DMS79 (cell line): ENCODE results near the gene ADSS1.

ENCODE experiments used
- DNase-seq: peaks from one replicate; lab custom pipeline; 2025; lab: John Stamatoyannopoulos, UW

ADSS1 gene

DNA sequence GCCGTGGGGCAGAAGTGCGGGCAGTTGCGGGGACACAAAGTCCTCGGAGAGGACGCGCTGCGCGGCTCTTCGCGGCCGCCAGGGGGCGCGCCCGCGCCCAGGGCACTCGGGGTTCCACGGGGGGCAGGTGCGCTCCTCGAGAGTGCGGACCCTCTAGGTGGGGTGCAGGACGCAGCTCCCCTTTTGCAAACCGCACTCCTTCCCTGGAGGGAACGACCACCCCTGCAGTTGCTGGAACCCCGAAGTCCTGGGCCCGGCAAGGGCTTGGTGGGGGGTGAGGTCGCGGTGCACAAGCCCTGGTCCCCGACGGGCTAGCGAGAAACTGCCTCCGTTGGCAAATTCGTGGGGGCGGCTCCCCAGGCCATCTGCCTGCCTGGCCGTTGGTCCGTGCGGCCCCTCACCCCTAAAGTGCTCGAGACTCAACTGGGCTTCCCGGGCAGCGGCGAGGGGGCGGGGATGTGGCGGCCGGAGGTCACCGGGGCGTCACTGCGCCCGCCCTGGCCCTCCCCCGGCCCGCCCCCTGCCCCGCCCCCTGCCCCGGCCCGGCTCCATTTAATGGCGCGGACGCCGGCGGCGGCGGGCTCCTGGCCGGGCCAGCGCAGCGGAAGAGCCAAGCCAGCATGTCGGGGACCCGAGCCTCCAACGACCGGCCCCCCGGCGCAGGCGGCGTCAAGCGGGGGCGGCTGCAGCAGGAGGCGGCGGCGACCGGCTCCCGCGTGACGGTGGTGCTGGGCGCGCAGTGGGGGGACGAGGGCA, at the start of gene ADSS1:
Gene ADSS1, plus strand, starts transcription at position 579 of the 756 bp plus-strand sequence. Its CDS starts 42 bp downstream, at position 621.
- no peak for DNase-seq

DNA sequence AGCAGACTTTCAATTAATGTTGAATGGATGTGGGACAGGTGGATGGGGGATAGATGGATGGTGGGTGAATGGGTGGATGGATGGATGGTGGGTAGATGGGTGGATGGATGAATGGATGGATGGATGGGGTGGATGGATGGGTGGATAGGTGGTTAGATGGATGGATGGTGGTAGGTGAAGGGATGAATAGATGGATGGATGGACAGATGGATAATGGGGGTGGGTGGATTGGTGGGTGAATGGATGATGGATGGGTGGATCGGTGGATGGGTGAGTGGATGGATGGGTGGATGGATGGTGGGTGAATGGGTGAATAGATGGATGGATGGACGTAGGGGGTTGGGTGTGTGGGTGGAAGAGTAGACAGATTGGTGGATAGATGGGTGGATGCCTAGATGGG, 48.6 kb upstream of the ADSS1 start:
- no peak for DNase-seq

DNA sequence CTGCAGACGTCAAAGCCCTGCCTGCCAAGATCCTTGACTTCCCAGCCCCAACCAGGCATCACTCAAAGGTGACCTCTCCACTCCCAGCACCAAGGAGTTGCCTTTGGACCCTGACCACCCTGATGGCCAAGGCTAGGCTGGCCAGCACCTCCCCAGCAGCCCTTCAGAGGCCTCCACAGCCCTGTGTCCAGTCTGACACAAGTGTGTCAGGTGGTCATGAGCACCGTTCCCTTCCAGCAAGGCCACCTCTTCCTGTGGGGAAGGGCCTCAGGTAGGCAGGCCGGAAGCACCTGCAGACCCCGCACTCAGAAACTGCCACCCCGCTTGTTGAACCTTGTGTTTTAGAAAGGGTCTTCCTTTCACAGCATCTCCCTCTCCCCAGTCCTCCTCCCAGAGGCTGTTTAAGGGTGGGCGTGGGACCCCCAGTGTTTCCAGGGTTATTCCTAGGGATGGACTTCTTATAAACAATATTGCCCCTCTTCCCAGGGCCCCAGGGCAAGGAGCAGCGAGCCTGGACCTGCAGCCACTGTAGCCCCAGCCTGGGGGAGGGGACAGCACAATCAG, 47.8 kb upstream of the ADSS1 start:
- no peak for DNase-seq

DNA sequence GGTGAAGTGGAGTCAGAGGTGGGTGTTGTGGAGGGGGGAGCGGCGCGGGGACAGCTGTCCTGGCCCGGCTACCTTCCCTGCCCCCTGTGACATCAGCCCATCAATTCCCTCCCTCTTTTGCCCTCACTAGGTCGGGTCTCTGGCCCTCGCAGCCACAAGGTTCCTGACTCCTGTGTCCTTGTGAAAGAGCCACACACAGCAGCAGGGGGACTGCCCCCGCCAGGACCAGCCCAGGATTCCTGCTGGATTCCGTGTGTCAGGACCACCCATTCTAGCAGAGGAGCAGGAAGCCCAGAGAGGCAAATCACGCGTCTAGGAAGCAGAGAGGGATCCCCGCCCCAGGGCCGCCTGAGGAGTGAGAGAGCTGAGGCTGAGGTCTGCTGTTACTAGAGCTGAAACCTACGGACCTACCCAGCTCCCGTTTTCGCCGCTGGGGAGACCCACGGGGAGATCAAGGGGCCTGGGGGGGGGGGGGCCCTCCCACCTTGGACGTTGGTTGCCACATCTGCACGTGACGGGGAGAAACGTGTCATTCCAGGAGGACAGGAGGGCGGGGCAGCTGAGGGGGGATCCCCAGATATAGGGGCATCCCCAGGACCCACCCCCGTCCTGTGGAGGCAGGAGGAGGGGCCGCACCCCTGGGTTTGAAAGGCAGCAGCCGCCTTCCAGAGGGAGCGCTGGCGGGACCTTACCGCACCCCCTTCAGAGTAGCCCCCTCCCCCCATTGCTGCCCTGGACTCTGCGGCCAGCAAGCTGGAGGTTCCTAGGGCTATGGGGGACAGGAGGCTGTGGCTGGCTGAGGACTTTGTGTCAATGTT, 47.1 kb upstream of the ADSS1 start:
- DNase-seq = no peak

DNA sequence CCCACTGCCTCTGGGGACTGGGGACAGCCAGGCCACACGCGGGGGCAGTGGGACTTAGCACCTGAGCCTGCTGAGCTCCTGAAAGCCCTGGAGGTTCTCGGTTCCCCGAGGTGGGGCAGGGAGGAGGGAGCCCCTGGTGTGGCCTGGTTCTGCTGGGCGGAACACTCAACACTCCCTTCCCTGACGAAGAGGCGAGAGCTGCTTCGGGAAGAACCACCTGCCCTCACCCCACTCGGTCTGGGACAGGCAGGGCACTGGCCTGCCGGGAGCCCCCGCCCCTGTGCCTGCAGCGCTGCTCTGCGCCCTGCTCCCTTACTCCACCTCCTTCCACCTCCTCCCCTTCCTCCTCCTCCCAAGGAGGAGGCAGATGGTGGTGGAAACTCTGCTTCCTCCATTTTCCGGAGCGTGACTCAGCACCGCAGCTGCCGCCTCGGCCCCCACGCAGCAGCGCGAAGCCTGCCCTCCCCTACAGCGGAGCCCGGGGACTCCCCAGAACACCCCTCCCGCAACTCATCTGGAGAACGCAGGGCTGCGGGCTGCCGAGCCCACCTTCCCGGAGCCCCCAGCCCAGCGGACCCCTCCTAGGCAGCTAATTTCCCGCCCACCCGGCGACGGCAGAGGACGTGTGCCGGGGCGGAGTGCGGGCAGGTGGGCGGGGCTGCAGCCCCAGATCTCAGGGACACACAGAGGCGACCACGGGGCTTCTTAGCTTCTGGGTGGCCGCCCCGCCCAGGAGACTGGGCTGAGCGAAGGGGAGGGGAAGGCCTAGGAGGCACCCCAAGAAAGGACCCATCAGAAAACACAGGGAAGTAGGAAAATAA, 46.3 kb upstream of the ADSS1 start:
- DNase-seq = peak; percentile 92

DNA sequence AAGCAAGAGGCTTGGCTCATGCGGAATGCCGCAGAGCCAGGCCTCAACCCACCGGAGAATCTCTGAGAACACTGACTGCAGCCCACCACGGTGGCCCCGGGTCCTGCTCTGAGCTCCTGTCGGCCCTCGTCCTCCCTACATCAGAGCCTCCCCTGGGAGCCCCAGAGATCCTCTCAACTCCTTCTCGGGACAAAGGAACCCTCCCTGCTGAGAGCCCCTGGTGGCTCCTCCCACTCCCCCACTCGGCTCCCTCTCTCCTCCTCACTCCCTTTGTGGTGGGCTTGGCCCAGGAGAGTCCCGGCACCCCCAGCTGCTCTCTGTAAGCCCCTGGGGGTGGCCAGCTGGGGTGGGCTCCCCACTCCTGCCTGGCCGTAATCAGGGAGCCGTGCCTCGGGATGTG, 45.7 kb upstream of the ADSS1 start:
- peak; percentile 92 for DNase-seq

DNA sequence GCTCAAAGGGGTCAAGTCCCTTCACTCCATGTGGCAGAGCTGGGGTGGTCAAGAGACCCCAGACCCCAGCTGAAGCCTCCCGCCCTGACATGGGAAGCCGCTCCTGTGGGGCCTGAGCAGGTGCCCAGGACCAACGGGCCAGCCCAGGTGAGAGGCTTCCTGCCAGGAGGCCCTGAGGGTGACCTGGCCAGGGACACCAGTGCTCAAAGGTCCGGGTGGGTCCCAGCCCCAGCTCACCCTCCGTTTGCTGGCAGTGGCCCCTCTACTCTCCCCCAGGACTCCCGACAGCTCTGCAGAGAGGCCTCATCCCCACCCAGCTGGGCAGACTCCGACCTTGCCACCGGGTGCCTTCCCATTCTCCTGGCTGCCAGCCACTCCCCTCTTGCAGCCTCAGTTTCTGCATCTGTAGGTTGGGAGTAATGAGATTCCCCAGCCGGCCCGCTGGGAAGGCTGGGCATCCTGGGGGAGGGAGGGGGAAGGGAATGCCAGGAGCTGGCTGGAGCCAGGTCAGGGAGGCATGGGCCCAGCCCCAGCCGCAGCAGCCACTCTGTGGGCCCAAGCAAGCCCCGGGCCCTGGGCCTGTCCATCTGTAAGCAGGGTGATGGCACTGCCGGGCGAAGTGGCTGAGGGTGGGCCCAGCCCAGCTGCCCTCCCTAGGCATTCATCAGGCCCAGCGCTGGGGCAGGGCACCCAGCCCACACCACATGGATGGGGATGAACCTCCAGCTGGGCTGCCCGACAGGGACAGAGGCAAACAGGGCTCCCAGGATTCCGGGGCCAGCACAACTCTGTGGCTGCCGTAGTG, 44.9 kb upstream of the ADSS1 start:
- no peak for DNase-seq

DNA sequence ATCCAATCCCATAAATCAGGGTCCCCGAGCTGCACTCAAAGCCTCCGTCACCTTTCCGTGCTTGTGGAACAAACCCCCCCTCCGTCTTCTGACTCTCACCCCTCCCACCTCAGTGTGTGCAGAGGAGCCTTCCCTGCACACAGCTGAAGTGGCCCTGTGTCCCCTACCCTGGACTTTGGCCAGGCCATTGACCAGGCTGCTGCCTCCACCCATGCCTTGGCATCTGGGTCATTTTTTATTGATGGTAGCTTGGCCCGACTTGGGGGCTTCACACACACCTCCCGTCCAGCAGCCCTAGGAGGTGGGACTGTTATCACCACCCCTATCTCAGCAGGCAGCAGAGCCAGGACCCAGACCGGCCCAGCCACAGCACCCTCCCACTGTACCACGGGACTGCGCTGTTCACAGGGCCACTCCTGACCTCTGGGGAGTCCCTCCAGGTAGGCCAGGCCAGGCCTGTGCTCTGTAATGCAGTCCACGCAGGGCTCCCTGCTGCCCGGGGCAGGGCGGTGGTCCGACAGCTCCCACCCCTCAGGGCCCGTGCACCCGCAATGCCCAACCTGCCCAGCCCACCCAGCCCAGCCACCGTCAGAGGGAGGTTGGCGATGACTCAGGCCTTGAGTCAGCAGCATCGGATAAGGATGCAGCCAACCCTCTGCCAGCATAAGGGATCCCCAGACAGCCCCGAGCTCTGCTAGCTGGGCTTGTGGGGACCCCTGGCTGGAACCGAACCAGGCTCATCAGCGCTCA, 43.8 kb upstream of the ADSS1 start:
- no peak for DNase-seq

DNA sequence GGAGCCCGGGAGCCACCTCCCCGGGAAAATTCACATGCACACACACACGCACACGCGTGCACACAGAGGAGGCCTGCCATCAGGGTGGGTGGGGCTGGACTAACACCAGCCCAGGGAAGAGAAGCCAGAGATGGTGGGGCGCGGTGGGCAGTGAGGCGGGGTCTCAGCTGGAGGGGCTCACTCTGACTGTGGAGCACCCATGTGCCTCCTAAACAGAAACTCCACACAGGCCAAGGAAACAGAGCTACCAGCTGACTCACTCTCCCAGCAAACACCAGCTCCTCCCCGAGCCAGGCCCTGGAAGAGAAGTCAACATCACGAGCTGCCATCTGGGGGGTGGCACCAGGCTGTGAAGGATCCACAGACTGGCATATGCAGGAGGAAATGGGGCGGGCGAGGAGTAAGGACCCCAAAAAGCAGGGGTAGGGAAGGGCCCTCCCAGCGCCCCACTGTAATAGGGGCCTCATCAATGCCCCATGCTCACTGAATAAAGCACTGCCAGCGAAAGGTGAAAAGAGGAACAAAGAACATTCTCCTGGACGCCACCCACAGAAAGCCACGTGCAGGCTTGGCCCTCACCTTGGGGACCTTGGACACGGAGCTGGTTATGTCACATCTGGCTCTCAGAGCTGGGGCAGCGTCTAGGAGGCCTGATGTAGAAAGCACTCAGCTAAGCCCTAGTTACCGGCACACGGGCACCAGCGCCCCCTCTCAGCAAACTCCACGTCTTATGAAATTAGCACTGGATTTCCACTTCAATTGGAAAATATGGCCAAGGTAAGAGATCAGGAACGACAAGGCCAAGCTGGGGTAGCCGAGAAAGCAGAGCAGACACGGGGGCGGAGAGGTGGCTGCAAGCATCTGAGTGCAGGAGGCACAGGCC, 43.0 kb upstream of the ADSS1 start:
- DNase-seq = no peak

DNA sequence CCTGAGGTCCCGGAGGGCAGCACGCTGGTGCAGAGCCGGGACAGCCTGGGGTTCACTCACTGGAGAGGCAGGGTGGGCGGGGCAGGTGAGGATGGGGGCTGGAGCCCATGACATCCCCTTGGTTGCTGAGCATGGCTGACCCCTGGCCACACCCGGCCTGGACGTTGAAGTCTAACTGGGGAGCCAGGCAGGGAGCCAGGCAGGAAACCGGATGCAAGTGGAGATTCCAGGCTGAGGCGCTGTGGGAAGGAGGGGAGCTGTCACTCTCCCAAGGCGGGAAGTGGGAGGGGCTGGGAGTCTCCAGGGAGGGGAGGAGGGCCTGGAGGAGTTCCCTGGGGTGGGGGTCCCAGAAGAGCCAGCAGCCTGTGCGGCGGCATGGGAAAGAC, 42.3 kb upstream of the ADSS1 start:
- no peak for DNase-seq

DNA sequence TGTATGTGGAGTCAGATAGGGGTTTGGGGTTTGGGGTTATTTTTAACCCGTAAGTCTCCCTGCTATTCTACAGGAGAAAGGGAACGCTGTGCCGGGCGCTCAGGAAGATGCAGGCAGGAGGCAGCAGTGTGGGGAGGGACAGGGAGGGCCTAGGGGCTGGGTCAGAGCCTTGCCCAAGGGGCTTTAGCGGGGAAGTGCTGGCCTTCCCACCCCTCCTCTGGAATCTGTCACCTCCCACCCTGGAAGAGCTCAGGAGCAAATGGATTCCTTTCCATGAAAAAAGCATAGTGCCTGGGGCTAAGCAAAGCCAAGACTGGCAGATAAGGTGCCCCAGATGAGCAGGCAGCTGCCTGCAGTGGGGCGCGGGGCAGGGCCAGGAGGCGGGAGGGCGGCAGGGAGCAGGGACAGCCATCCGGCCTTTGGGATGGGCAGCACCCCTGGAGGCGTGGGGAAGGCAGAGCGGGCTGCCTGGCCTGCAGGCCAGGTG, 41.9 kb upstream of the ADSS1 start:
- DNase-seq = no peak

DNA sequence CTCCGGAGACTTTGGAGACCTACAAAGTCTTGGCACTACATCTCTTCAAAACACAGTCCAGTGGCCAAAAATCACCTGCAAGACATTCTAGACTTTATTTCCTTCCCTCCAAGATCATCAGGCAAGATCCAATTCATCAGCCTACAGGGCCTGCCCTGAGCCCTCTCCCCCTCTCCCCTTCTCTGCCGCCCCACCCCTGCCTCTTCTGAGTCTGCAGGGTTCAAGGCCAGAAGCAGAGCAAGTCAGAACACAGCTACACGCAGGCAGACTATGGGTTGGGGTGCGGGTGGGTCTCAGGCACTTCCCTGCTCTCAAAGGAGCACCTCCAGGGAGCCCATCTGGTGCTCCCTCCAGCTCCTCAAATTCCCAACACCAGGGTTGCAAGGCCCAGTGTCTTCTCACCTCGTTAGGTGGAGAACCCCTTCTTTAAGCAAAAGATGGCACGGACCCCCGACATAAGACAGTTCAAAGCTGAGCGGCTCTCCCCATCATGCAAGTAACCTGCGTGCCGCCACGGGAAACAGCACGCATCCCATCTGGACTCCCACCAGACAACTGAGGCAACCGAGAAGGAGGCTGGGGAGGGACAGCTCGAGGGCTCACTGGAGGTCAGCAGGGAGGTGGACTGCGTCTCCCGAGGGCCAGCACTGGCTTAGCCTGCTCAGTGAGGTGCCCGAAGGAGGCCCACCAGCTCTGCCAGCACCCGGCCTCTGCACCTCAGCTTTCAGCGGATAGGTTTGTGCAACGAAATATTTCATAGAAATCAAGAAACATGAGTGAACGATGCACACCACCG, 40.2 kb upstream of the ADSS1 start:
- no peak for DNase-seq

DNA sequence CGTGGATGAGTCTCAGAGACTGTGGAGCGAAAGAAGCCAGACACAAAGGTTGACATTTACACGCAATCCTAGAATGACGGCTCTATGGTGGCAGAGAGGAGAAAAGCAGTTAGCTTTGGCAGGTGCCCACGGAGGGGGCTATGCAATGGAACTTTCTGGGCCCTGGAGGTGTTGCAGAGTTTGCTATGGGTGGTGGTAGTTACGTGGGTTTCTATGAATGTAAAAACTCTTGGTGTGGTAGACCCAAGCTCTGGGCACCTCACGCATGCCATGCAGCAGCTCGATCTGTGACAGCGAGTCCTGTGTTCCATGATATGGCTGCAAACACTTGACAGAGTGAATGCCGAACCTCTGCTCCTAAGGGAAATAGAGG, 39.6 kb upstream of the ADSS1 start:
- DNase-seq = no peak

DNA sequence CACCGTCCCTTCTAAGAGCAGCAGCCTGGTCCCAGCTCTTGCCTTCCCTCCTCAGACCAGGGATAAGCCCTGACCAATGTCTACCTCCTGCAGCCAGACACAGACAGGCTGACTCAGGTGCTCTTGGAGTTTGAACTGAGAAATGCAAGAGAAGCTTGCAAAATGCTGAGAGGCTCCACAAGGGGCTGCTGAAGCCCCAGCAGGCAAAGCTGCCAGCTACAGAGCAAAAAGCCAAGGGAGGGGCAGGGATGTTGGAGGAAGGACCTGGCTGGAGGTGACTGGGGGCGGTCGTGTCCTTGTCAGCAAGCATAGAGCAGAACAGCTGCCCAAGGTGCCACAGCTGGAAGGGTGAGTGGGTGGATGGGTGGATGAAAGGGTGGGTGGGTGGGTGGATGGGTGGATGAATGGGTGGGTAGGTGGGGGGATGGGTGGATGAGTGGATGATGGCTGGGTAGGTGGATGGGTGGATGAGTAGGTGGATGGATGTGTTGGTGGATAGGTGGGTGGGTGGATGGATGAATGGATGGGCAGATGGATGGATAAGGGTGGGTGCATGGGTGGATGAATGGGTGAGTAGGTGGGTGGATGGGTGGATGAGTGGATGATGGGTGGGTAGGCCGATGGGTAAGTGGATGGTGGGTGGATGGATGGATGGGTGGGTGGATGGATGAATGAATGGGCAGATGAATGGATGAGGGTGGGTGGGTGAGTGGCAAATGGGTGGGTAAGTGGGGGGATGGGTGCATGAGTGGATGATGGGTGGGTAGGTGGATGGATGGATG, 38.6 kb upstream of the ADSS1 start:
- DNase-seq = no peak

DNA sequence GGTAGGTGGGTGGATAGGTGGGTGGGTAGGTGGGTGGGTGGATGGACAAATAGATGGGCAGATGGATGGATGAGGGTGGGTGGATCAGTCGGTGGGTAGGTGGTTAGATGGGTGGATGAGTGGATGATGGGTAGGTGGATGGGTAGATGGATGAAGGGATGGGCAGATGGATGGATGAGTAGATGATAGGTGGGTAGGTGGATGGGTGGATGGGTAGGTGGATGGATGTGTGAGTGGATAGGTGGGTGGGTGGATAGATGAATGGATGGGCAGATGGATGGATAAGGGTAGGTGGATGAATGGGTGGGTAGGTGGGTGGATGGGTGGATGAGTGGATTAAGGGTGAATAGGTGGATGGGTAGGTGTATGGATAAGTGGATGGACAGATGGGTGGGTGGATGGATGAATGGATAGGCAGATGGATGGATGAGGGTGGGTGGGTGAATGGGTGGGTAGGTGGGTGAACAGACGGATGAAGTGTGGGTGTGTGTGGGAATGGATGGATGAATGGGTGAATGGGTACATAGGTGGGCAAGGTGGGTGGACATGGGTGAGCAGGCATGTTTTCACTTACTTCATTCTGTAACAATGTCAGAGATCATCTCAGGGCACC, 37.9 kb upstream of the ADSS1 start:
- DNase-seq = no peak

DNA sequence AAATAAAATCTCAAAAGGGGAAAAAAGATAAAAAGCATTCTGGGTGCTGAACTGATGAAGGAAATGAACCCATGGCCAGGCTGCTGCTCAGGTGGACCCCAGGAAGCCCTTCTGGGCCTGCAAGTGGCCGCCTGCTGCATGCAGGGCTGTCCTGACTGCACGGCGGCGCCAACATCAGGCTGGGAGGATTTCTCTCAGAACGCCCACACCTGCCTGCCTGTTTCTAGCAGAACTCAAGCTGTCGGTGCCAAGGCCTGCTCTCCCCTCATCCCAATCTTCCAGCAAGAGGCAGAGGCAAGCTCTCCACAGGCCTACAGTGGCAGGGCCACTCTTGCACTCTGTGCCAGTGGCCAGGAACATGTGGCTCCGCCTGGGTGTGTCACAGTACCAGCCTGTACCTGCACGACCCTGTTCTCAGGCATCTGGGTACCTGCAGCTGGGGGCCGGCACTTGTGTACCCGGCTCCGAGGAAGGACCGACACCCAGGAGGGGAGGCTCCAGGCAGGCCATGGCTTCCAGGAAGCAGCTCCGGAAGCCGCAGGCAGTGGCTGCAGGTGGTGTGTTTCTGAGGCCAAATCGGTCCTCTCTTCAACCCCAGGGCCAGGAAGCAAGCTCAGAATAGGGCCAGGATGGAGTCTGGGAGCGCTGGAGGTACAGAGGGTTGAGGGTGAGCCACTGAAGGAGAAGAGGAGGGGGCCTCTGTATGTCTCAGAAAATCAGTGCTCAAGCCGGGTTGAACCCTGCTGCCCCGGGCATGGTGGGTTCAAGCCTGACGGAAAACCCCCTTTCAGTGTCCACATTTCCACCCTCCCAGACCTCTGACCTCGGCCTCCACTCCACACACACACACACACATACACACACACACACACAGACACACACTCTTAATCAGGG, 37.2 kb upstream of the ADSS1 start:
- no peak for DNase-seq
